ENCODE data around the gene GABRG1. TPM values are rescaled to one million over a fixed set of nuclear protein-coding genes. Genes with fewer than 3 reads are reported as not detected.

The GABRG1 gene
- not detected for total RNA-seq

DNA sequence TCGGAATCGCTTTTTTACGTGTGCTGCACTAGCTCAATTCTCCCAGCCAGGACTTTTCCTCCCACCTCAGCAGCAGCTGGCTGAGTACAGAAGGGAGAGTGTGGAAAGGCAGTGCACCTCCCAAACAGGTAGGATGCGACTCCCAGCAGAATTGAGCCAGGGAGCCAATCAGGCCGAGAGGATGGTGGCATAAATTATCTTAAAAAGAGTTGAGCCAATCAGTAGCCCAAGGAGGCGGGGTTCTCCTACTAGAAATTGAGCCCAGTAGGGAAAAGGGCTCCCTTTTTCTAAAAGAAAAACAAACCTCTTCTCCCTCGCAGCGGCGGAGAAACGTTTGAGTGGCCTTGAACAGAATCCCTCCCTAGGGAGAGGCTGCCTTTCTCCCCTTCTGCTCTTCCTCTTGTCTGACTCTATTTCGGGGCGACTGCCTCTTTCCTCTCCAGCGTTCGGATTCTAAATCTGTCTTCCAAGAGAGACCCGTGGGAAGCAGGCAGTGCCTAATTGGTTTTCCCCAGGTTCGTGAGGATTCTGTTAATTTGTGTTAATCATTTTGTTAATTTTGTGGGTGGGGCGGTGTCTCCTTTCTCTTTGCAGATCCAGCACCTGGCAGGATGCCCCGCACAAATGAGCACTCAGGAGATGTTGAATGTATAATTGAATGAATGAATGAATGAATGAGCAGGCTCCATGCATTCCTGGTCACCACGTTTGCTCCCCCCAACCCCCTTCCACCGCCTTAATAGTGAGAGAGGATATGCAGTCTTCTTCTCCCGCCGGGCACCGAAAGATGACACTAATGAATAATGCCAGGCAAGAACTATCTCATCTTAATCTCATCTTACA lies at the start of gene GABRG1:
Gene GABRG1 (minus strand): TSS at position 142 of the 843 bp plus-strand sequence. CDS start 141 bp downstream, at position 1.
- no peaks in the 10 kb centered on the region for H3K4me1 Mint-ChIP-seq
- H3K36me3 Mint-ChIP-seq (ENCODE audit: low read depth), result no peaks in the 10 kb centered on the region
- H3K9me3 Mint-ChIP-seq (ENCODE audit: low read depth), result peaks cover 5% of the 10 kb centered on the region
- no peaks in the 10 kb centered on the region for H3K27me3 Mint-ChIP-seq
- H3K4me3 Mint-ChIP-seq, result no peak within 1 kb of the TSS
- DNase-seq (no peak), ATAC-seq (no peak)
- CTCF ChIA-PET, result no interaction called here
- POLR2A ChIA-PET, result no interaction called here
- intact Hi-C loops (cut with DNase I, micrococcal nuclease), result no loop called here
- H3K27ac Mint-ChIP-seq, result no peak within 1 kb of the TSS

DNA sequence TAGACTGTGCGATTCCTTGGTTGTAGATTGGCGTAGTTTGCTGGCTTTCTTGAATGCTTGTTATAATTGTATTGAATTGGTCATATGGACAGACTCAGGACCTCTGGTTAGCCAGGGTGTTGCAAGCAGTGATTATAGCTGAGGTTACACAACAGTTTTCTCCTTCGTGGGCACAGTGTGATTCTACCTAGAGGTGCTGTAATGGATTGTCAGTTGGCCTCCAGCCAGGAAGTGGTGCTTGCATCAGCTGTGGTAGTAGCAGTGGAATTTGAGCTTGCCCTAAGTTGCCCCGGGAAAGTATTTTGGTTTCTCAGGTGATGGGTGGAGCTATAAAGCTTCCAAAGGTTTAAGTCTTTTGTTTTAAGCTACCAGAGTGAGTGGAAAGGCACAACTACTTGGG lies 23.1 kb upstream of the GABRG1 start:
- DNase-seq (no peak), ATAC-seq (no peak)
- H3K36me3 Mint-ChIP-seq (ENCODE audit: low read depth), result no peaks in the 10 kb centered on the region
- peaks cover 19% of the 10 kb centered on the region for H3K9me3 Mint-ChIP-seq (ENCODE audit: low read depth)
- ChIA-PET CTCF (interaction anchor here (0.7 kb wide), 1 partner anchor 822 kb away, joined by 3 read pairs; no protein-coding TSS in a partner anchor), POLR2A (no interaction called here)
- intact Hi-C loops (cut with DNase I, micrococcal nuclease), result no loop called here
- H3K27me3 Mint-ChIP-seq, result no peaks in the 10 kb centered on the region
- H3K27ac Mint-ChIP-seq, result no peak overlapping the region
- no peak overlapping the region for H3K4me3 Mint-ChIP-seq
- no peaks in the 10 kb centered on the region for H3K4me1 Mint-ChIP-seq

DNA sequence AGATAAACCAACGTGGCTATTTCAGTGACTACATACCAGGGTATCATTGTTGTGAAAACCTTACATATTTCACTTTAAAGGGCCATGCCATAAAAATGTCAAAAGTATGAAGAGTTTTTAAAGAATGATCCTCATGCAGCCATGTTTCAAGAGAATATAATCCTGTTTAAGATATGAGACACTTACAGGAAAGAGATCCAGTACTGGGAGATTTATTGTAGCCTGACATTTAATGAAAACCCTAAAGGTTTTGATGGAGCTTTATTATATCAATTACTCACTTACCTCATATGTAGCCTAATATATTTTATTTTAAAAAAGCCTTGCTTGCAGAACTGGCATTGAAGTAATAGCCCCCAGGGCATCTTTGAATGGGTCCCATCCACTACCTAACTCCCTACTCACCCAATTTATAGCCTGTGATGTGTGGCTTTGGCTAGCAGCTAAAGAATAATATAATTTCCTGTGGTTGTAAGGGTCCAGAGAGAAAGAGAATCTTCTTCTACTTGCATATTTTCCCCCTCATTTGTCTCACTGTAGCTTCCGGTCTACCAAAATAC lies 7.7 kb upstream of the GABRG1 start:
- ATAC-seq (no peak), DNase-seq (no peak)
- Mint-ChIP-seq H3K27me3 (no peaks in the 10 kb centered on the region), H3K9me3 (ENCODE audit: low read depth) (peaks cover 5% of the 10 kb centered on the region), H3K4me1 (no peaks in the 10 kb centered on the region), H3K4me3 (no peak overlapping the region), H3K36me3 (ENCODE audit: low read depth) (no peaks in the 10 kb centered on the region), H3K27ac (no peak overlapping the region)
- intact Hi-C loops (cut with DNase I, micrococcal nuclease), result no loop called here
- POLR2A ChIA-PET, result no interaction called here
- CTCF ChIA-PET, result no interaction called here

DNA sequence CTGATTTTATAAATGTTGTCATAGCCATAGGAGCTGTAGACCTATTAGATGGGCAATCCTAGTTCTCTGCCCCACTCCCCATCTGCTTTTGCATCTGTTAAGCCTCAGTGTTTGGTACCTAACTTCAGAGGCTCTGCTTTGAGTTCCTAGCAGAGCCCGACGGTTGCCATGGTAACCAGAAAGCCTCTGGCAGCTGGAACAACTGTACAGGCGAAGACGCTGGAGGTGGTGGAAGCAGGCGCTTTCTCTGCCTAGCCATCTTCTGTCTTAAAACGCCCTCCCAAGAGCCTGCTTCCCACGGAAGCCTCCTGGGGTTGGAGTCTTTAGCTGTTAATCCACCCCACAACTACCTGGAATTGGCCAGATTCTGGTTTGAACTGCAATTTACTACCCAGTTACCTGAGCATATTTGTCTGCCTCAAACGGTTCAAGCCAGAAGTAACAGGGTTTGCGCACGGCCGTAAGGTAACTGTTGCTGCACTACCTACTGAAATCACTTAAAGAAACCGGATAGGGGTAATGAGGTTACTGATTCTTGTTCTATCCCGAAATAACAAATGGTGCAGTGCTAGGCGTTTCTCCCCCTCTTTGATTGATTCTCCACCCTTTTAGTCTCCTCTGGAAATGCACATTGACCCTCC lies 1.0 kb upstream of the GABRG1 start:
- Mint-ChIP-seq H3K27me3 (no peaks in the 10 kb centered on the region), H3K9me3 (ENCODE audit: low read depth) (peaks cover 5% of the 10 kb centered on the region), H3K36me3 (ENCODE audit: low read depth) (no peaks in the 10 kb centered on the region), H3K4me3 (no peak overlapping the region), H3K27ac (no peak overlapping the region), H3K4me1 (no peaks in the 10 kb centered on the region)
- no peak for DNase-seq
- ChIA-PET POLR2A (no interaction called here), CTCF (no interaction called here)
- no peak for ATAC-seq
- intact Hi-C loops (cut with DNase I, micrococcal nuclease), result no loop called here

DNA sequence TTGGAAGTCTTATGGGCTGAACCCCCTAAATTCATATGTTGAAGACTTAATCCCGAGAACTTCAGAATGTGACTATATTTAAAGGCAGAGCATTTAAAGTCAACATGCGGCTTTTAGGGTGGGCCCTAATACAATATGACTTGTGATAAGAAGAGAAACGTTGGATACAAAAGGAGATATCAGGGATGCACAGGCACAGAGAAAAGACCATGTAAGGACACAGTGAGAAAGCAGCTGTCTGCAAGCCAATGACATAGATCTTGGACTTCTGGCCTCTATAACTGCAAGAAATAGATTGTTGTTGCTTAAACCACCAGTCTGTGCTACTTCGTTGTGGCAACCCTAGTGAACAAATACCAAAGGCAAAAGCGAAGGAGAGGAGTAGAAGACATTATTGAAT lies 42.2 kb downstream of the GABRG1 start:
- no peaks in the 10 kb centered on the region for H3K4me1 Mint-ChIP-seq
- POLR2A ChIA-PET, result no interaction called here
- H3K36me3 Mint-ChIP-seq (ENCODE audit: low read depth), result no peaks in the 10 kb centered on the region
- H3K27me3 Mint-ChIP-seq, result no peaks in the 10 kb centered on the region
- no peak for DNase-seq
- H3K4me3 Mint-ChIP-seq, result no peak overlapping the region
- CTCF ChIA-PET, result no interaction called here
- no peak overlapping the region for H3K27ac Mint-ChIP-seq
- intact Hi-C loops (cut with DNase I, micrococcal nuclease), result no loop called here
- peaks cover 7% of the 10 kb centered on the region for H3K9me3 Mint-ChIP-seq (ENCODE audit: low read depth)
- ATAC-seq, result no peak

DNA sequence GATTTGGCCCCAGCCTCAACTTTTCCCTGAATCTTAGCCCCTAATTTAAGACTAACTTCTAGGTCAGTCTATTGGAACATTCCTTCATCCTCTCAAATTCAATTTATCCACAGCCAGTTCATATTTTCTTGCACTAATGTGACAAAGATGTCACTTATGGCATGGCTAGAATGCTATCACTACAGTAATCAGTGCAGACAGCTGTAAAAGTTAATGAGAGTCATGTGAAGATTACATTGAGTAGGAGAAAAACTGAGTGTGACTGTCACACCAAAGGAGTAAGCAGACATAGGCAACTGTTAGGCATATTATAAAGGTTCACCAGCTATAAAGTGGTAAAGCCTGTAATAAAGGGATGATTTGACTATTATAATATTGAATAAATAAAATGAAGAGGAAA lies 42.6 kb downstream of the GABRG1 start:
- no peaks in the 10 kb centered on the region for H3K27me3 Mint-ChIP-seq
- ATAC-seq (no peak), DNase-seq (no peak)
- peaks cover 7% of the 10 kb centered on the region for H3K9me3 Mint-ChIP-seq (ENCODE audit: low read depth)
- POLR2A ChIA-PET, result no interaction called here
- H3K27ac Mint-ChIP-seq, result no peak overlapping the region
- H3K4me3 Mint-ChIP-seq, result no peak overlapping the region
- H3K4me1 Mint-ChIP-seq, result no peaks in the 10 kb centered on the region
- no peaks in the 10 kb centered on the region for H3K36me3 Mint-ChIP-seq (ENCODE audit: low read depth)
- CTCF ChIA-PET, result no interaction called here
- intact Hi-C loops (cut with DNase I, micrococcal nuclease), result no loop called here

DNA sequence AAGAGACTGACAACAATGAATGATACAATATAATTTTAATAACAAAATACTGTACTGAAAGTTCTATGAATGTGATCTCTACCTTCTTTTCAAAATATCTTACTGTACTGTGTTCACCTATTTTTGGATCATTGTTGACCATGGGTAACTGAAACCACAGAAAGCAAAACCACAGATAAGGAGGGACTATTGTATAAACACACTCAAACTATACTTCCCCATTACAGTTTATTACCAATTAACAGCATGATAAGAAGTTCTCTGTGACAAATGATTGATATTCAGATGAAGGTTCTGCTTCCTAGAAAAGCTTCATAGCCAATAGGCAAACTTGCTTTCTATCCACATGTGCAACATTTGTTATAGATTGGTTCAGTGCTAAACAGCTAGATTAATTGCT lies 50.1 kb downstream of the GABRG1 start:
- Mint-ChIP-seq H3K4me1 (no peaks in the 10 kb centered on the region), H3K27me3 (no peaks in the 10 kb centered on the region), H3K36me3 (ENCODE audit: low read depth) (no peaks in the 10 kb centered on the region), H3K27ac (no peak overlapping the region), H3K9me3 (ENCODE audit: low read depth) (peaks cover 6% of the 10 kb centered on the region), H3K4me3 (no peak overlapping the region)
- ChIA-PET CTCF (no interaction called here), POLR2A (no interaction called here)
- intact Hi-C loops (cut with DNase I, micrococcal nuclease), result no loop called here
- DNase-seq, result no peak
- no peak for ATAC-seq

DNA sequence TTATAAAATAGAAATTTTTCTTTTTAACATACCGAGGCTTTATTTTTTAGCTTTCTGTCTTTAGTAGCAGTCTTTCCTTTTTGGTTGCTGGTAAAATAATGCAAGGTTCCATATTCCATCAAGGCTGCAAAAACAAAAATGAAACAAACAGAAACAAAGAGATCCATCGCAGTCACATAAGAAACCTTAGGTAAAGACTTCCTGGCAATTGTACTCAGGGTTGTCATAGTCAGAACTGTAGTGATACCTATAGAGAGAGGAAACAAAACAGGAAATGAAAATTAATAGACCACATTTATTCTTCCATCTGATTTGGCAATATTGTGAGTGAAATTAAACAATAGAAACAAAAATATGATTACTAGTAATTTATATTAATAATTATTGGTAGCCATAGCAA lies 72.5 kb downstream of the GABRG1 start:
- H3K4me1 Mint-ChIP-seq, result no peaks in the 10 kb centered on the region
- POLR2A ChIA-PET, result no interaction called here
- CTCF ChIA-PET, result no interaction called here
- no peaks in the 10 kb centered on the region for H3K27me3 Mint-ChIP-seq
- no peak overlapping the region for H3K27ac Mint-ChIP-seq
- no peak for DNase-seq
- H3K36me3 Mint-ChIP-seq (ENCODE audit: low read depth), result no peaks in the 10 kb centered on the region
- H3K9me3 Mint-ChIP-seq (ENCODE audit: low read depth), result peaks cover 6% of the 10 kb centered on the region
- no peak overlapping the region for H3K4me3 Mint-ChIP-seq
- intact Hi-C loops (cut with DNase I, micrococcal nuclease), result no loop called here
- ATAC-seq, result no peak

DNA sequence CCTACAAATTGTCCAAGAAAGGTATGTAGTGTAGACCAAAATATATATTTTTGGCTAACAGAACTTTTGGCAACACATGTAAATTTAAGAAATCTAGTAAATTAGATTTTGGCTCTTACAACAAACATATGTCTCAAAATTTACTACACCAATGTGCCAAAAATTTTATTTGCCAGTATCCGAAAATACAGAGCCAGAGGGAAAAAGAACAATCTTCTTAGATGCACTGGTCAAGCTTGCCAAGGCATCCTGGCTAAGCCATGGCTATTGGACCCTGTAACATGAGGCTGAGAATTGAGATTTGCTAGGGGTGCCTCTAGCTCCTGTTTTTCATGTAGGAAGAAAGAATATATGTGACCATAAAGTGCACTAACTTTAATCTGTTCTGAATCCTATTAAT lies 91.8 kb downstream of the GABRG1 start:
- peaks cover 19% of the 10 kb centered on the region for H3K9me3 Mint-ChIP-seq (ENCODE audit: low read depth)
- no peaks in the 10 kb centered on the region for H3K4me1 Mint-ChIP-seq
- POLR2A ChIA-PET, result no interaction called here
- intact Hi-C loops (cut with DNase I, micrococcal nuclease), result no loop called here
- no peaks in the 10 kb centered on the region for H3K27me3 Mint-ChIP-seq
- DNase-seq (no peak), ATAC-seq (no peak)
- no peak overlapping the region for H3K4me3 Mint-ChIP-seq
- H3K36me3 Mint-ChIP-seq (ENCODE audit: low read depth), result no peaks in the 10 kb centered on the region
- CTCF ChIA-PET, result interaction anchor here (0.7 kb wide), 1 partner anchor 82 kb away, joined by 3 read pairs; no protein-coding TSS in a partner anchor
- no peak overlapping the region for H3K27ac Mint-ChIP-seq

DNA sequence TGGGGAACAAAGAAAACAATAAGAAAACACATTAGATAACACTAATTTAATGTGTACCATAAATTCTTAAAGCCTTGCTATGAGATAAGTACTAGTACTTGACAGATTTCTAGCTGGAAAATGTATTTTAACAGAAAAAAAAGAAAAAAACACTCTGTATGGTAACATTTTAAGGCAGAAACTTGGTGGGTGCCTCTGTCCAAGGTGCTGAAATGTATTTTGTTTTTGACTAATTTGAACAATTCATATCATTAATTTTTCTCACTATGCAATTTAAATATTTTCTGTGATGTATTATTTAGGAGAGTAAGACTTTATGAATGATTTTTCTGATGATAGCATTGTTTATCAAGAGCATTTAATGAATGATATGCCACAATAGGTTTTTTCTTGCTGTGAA lies 107.5 kb downstream of the GABRG1 start:
- no peak overlapping the region for H3K27ac Mint-ChIP-seq
- H3K27me3 Mint-ChIP-seq, result no peaks in the 10 kb centered on the region
- ATAC-seq, result no peak
- no peaks in the 10 kb centered on the region for H3K4me1 Mint-ChIP-seq
- H3K9me3 Mint-ChIP-seq (ENCODE audit: low read depth), result peaks cover 8% of the 10 kb centered on the region
- intact Hi-C loops (cut with DNase I, micrococcal nuclease), result no loop called here
- no peaks in the 10 kb centered on the region for H3K36me3 Mint-ChIP-seq (ENCODE audit: low read depth)
- ChIA-PET CTCF (no interaction called here), POLR2A (no interaction called here)
- no peak for DNase-seq
- no peak overlapping the region for H3K4me3 Mint-ChIP-seq

DNA sequence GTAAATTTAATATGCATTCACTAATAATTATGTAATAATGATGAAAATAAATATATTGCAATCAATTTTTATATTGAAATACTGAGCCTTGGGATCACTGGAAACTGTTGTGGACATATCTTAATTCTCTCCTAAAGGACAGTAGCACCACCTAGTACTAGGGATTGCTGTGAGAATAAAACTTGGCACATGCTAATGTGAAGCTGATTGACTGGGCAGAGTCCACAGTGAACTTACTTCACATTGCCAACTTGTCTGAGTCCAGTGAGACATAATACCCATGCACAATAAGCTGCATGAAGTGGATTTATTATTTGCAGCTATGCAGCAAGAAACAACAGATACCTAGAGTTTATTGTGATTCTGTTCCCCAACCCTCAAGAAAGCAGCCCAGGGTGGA lies 131.1 kb downstream of the GABRG1 start:
- Mint-ChIP-seq H3K4me3 (no peak overlapping the region), H3K27ac (no peak overlapping the region), H3K27me3 (no peaks in the 10 kb centered on the region), H3K36me3 (ENCODE audit: low read depth) (no peaks in the 10 kb centered on the region), H3K9me3 (ENCODE audit: low read depth) (peaks cover 7% of the 10 kb centered on the region), H3K4me1 (no peaks in the 10 kb centered on the region)
- ATAC-seq, result no peak
- intact Hi-C loops (cut with DNase I, micrococcal nuclease), result no loop called here
- DNase-seq, result no peak
- CTCF ChIA-PET, result no interaction called here
- POLR2A ChIA-PET, result no interaction called here

DNA sequence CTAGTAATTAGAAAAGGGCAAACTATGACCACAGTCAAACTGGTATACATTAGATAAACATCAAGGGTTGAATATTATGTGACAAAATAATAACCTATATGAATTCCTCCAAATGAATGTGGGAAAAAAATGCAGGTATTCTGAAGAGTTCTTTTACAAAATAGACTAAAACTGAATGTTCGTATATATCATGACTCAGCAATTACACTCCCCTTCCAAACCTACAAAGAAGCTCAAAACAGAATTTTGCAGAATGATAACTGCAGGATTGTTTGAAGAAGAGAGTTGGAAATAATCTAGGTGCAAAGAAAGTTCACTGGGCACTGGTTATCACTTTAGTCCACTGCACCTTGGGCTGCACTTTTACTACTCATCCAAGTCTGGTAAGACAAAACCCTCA lies 134.1 kb downstream of the GABRG1 start:
- intact Hi-C loops (cut with DNase I, micrococcal nuclease), result loop anchor here in 1 of 2 experiments (10.0 kb wide), 1 partner anchor 65 kb away; no protein-coding TSS in a partner anchor
- no peak for ATAC-seq
- H3K4me3 Mint-ChIP-seq, result no peak overlapping the region
- ChIA-PET POLR2A (no interaction called here), CTCF (interaction anchor here (0.6 kb wide), 1 partner anchor 460 kb away, joined by 3 read pairs; no protein-coding TSS in a partner anchor)
- no peak overlapping the region for H3K27ac Mint-ChIP-seq
- H3K9me3 Mint-ChIP-seq (ENCODE audit: low read depth), result peaks cover 4% of the 10 kb centered on the region
- H3K27me3 Mint-ChIP-seq, result no peaks in the 10 kb centered on the region
- no peak for DNase-seq
- no peaks in the 10 kb centered on the region for H3K4me1 Mint-ChIP-seq
- H3K36me3 Mint-ChIP-seq (ENCODE audit: low read depth), result no peaks in the 10 kb centered on the region

All from activated CD4-positive, alpha-beta T cell treated with anti-CD3 and anti-CD28 coated beads for 36 hours (primary cell).